GM19035 (cell line): ENCODE results near the gene AEBP2.
"Not testable (repeated sequence)": the region's sequence is repeated elsewhere in the genome, so short reads cannot be mapped to it uniquely, and the experiment has no call there.

ENCODE experiments used
- ATAC-seq: cut with Tn5 transposase; IDR thresholded peaks from one replicate; pipeline ENCODE4 v1.9.1; 2021; ENCODE audit not compliant: unreplicated experiment

AEBP2 gene

GRCh38 chr12:19439059-19440018, at the start of gene AEBP2:
Gene AEBP2, plus strand, starts transcription at chr12:19439492. Its CDS starts 208 bp downstream, at chr12:19439700.
- peak; percentile 81 for ATAC-seq

- ATAC-seq = no peak
These were observed 49.2 kb upstream of the AEBP2 start for GRCh38 chr12:19390051-19390598.

- ATAC-seq = not testable (repeated sequence)
These were observed 46.6 kb upstream of the AEBP2 start for GRCh38 chr12:19392644-19393043.

GRCh38 chr12:19394385-19394784, 44.9 kb upstream of the AEBP2 start:
- no peak for ATAC-seq

GRCh38 chr12:19397534-19397933, 41.8 kb upstream of the AEBP2 start:
- ATAC-seq = no peak

GRCh38 chr12:19398376-19399363, 40.6 kb upstream of the AEBP2 start:
- ATAC-seq = no peak

- not testable (repeated sequence) for ATAC-seq
These were observed 38.5 kb upstream of the AEBP2 start for GRCh38 chr12:19400649-19401285.

- ATAC-seq = no peak
These were observed 37.1 kb upstream of the AEBP2 start for GRCh38 chr12:19402211-19402610.

- ATAC-seq = no peak
These were observed 36.4 kb upstream of the AEBP2 start for GRCh38 chr12:19402743-19403431.

GRCh38 chr12:19404242-19404880, 34.9 kb upstream of the AEBP2 start:
- no peak for ATAC-seq

- ATAC-seq = no peak
These were observed 29.9 kb upstream of the AEBP2 start for GRCh38 chr12:19409376-19409775.

- no peak for ATAC-seq
These were observed 29.1 kb upstream of the AEBP2 start for GRCh38 chr12:19410211-19410610.

- no peak for ATAC-seq
These were observed 28.6 kb upstream of the AEBP2 start for GRCh38 chr12:19410629-19411185.

GRCh38 chr12:19411234-19412204, 27.8 kb upstream of the AEBP2 start:
- ATAC-seq = no peak

- ATAC-seq = no peak
These were observed 26.4 kb upstream of the AEBP2 start for GRCh38 chr12:19412844-19413243.

GRCh38 chr12:19413582-19413981, 25.7 kb upstream of the AEBP2 start:
- not testable (repeated sequence) for ATAC-seq

GRCh38 chr12:19415563-19415962, 23.7 kb upstream of the AEBP2 start:
- ATAC-seq = no peak

- ATAC-seq = no peak
These were observed 20.2 kb upstream of the AEBP2 start for GRCh38 chr12:19419086-19419485.
